HG03159 (cell line): ENCODE results near the gene NPDC1.

Experiments
- ATAC-seq: cut with Tn5 transposase; IDR thresholded peaks from one replicate; pipeline ENCODE4 v1.9.1; 2021; ENCODE audit warnings: mild to moderate bottlenecking, moderate library complexity; ENCODE audit not compliant: unreplicated experiment

NPDC1 gene

GRCh38 chr9:136997371-136997770, 48.6 kb downstream of the NPDC1 start:
- no peak for ATAC-seq

DNA sequence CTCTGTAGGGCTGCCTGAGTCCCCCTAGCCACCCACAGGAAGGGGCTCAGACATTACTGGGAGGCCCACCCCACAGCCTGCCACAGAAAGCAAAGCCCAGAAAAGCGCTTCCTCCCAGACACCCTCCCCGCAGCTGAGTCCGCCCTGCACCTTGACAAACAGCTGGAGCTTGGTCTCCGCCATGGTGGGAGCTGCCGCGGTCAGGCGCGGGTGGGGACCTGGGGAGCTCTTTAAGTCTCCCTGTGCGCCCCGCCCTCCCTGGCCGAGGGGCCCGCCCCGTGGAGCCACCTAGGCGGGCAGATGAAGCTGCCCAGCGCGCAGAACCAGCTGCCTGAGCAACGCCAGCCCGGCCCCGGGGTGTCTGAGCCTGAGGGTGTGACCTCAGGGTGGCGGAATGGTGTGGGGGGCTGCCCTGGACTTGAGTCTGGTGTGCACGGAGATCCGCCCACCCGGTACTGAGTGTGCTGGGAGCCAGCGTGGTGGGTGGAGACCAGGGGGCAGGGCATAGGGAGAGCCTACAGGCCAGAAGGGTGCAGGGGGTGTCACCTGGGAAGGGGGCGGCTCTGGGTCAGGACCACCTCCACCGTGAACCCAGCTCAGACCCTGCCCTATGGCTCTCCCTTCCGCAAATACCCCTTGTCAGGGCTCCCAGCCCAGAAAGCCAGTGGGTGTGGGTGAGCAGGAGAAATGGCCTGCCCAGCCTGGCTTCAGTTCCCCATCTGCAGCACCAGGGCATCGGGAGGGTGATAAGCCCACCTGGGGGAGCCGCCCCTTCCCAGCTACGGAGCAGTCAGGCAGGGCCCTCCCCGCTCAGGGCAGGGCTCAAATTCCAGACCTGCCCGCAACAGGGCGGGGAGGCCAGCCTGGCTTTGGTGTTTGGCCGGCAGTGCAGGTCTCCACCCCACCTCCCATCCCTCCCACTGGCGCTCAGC, 49.4 kb downstream of the NPDC1 start, which contains the start of gene CLIC3:
Gene CLIC3, minus strand, starts transcription at position 208 of the 932 bp plus-strand sequence. Its CDS starts 25 bp downstream, at position 183.
- no peak for ATAC-seq

DNA sequence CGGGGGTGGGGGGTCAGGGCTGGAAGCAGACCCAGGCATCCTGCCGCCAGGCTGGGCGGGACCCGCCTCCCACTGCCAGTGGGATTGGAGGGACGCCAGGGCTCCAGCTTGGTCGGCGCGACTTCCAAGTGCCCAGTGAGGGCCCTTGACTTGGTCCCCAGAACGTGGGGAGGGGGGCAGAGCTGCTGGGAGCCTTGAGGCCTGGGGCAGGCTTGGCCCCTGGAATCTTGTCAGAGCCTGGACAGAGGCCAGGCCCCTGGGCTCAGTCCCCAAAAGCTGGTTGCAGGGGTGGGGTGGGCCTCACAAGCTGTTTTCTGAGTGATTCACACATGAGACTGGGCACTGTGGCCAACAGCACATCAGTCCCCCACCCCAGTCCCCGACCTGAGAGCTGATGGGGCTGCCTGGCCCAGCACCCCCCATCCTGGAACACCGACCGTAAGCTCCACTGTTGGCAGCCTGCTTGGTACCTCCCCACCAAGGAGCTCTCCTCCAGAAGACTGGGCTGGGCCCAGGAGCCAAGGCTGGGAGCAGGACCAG, 50.1 kb downstream of the NPDC1 start:
- no peak for ATAC-seq

DNA sequence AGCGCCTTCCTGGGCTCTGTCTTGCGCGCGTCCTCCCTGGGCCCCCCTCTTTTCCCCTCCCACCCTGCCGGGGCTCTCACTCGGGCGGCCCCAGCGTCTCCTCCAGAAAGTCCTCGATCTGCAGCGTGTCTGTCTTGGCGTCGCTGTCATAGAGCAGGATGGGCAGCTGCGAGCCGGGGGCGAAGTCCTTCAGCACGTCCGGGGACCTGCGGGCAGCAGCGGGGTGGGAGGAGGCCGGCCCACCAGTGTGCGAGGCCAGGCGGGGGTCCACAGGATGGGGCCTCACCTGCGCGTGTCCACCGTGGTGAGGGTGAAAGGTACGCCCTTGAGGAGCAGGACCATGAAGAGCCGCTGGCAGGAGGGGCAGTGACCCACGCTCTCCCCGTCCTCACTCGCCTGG, 50.6 kb downstream of the NPDC1 start:
- ATAC-seq: no peak

DNA sequence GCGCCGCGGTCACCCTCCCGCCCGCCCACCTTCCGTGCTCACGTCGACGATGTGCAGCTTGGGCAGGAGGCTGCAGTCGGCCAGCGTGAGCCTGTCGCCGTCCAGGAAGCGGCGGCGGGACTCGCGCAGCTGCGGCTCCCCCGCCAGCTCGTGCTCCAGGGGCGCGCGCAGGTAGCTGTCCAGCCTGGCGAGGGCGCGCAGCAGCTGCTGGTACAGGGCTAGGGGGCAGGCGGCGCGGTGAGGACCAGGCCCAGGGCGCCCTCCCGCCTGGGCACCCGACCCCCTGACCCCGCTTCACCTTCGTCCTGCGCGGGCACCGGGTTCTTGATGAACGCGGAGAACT, 51.1 kb downstream of the NPDC1 start:
- no peak for ATAC-seq

GRCh38 chr9:136994180-136994887, 51.6 kb downstream of the NPDC1 start:
- no peak for ATAC-seq

DNA sequence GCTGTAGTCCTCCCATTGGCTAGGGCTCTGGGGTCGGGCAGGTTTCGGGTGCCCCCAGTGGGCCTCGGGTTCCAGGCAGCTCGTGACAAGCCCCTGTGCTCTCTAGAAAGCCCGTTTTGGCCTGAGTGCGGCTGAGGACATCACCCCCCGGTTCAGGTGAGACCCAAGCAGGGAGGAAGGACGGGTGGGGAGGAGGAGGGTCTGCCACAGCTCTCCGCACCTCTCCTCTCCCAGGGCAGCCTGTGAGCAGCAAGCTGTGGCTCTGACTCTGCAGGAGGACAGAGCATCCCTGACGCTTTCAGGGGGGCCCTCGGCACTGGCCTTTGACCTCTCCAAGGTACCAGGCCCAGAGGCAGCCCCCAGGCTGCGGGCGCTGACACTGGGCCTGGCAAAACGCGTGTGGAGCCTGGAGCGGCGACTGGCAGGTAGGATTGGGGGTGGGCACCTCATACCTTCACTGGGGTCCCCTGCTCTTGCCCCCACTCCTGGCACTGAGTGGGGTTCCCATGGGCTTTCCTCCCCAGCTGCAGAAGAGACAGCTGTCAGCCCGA, 53.1 kb downstream of the NPDC1 start:
- no peak for ATAC-seq

- ATAC-seq: peak; percentile 79
Measured at GRCh38 chr9:136991993-136992818, 53.8 kb downstream of the NPDC1 start, which contains the start of gene PAXX. Gene PAXX (plus strand): TSS chr9:136992422. CDS start chr9:136992444, 22 bp downstream.

- ATAC-seq: no peak
Measured at GRCh38 chr9:136990242-136990911, 55.6 kb downstream of the NPDC1 start.
